ENCODE measurements around the gene FLAD1. TPM values are rescaled to one million over a fixed set of nuclear protein-coding genes. Genes with fewer than 3 reads are reported as not detected.

The FLAD1 gene
- total RNA-seq, 1 experiment from 2014 or later = 72.8 TPM

DNA sequence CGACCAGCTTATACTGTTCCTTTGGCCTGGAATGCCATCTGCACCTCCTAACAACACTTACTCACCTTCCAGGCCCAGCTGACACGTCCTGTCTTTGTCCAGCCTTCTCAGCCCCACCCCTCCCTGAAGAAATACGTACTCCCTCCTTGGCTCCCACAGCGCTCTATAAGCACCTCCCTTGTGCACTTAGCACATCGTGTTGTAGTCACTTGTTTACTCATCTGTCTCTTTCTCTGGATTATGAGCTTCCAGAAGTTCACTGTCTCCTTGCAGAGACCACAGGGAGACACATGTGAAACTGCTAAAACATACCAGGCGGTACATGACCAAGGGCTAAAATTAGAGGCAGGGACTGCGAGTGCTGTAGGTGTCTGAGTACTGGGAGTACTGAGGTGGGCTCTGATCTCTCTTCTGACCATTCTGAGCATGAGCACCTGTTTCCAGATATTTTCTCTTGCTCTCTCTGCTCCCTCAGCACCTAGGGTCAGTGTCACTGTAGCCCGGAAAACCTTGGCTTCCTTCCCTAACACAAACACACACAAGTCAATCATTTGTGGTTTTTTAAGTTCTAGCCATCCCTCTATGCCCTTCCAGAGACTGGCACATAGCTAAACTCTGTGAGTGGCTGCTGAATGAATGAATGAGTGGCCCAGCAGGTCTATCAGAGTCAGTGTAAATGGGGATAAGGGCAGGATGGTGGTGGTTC, 55.6 kb downstream of the FLAD1 start:
- Histone ChIP-seq H3K27ac (ENCODE audit: low read length) (no peak overlapping the region), H3K4me1 (ENCODE audit: control insufficient read depth, insufficient read depth, low read length) (no peaks in the 10 kb centered on the region), H3K36me3 (ENCODE audit: control insufficient read depth, insufficient read depth, low read length) (no peaks in the 10 kb centered on the region), H3K27me3 (ENCODE audit: control insufficient read depth, insufficient read depth, low read length) (no peaks in the 10 kb centered on the region), H3K9me3 (ENCODE audit: control insufficient read depth, insufficient read depth, low read depth, low read length) (no peaks in the 10 kb centered on the region), H3K4me3 (ENCODE audit: low read depth in 2 of 2, low read length in 2 of 2) (no peak overlapping the region)
- ChIA-PET POLR2A (no interaction called here), CTCF (interaction anchor here (0.6 kb wide), 2 partner anchors 14 to 32 kb away, joined by 3 read pairs; no protein-coding TSS in a partner anchor)
- no peak for ATAC-seq
- no TSS peak for BruUV-seq (replicated peaks)
- intact Hi-C loops (cut with micrococcal nuclease; ENCODE audit: unreplicated experiment) = no loop called here
- no peak for DNase-seq (ENCODE audit: low read depth, low spot score)
- in situ Hi-C loops (cut with HindIII; ENCODE audit: low pct_unique_long_range_greater_than_20kb, low sequenced_read_pairs) = no loop called here
- TF ChIP-seq REST (IDR thresholded peaks at IDR 0.05; ENCODE audit: insufficient read depth in 1 of 2, low read depth in 2 of 2, low read length in 1 of 2) (no peak), POLR2AphosphoS5 (IDR thresholded peaks at IDR 0.05; ENCODE audit: low read depth, low read length) (no peak), SIN3A (IDR thresholded peaks at IDR 0.05; ENCODE audit: borderline replicate concordance, insufficient read depth, low read depth, low read length) (no peak), TCF7L2 (IDR thresholded peaks at IDR 0.05; ENCODE audit: low read depth, low read length) (no peak)
- TF ChIP-seq, protein P1, sequence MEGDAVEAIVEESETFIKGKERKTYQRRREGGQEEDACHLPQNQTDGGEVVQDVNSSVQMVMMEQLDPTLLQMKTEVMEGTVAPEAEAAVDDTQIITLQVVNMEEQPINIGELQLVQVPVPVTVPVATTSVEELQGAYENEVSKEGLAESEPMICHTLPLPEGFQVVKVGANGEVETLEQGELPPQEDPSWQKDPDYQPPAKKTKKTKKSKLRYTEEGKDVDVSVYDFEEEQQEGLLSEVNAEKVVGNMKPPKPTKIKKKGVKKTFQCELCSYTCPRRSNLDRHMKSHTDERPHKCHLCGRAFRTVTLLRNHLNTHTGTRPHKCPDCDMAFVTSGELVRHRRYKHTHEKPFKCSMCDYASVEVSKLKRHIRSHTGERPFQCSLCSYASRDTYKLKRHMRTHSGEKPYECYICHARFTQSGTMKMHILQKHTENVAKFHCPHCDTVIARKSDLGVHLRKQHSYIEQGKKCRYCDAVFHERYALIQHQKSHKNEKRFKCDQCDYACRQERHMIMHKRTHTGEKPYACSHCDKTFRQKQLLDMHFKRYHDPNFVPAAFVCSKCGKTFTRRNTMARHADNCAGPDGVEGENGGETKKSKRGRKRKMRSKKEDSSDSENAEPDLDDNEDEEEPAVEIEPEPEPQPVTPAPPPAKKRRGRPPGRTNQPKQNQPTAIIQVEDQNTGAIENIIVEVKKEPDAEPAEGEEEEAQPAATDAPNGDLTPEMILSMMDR (IDR thresholded peaks at IDR 0.05) = no peak

DNA sequence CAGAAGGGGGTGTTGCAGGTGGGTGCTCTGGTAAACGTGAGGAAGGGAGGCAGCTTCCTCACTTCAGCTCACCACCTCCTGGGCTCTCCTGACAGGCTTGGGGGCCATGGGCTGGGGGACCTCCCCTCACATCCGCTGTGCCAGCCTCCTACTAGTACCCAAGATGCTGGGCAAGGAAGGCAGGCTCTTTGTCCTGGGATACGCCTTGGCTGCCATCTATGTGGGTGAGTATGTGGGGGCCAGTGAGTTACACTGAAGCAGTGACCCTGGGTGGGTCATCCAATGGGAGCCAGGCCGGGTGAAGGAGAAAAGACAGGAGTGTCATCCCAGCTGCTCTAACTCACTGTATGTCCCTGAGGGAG, 56.1 kb downstream of the FLAD1 start:
- H3K36me3 ChIP-seq (ENCODE audit: control insufficient read depth, insufficient read depth, low read length) = no peaks in the 10 kb centered on the region
- CTCF ChIA-PET = interaction anchor here (0.6 kb wide), 1 partner anchor 32 kb away, joined by 3 read pairs; no protein-coding TSS in a partner anchor
- no peaks in the 10 kb centered on the region for H3K9me3 ChIP-seq (ENCODE audit: control insufficient read depth, insufficient read depth, low read depth, low read length)
- TF ChIP-seq TCF7L2 (IDR thresholded peaks at IDR 0.05; ENCODE audit: low read depth, low read length) (no peak), POLR2AphosphoS5 (IDR thresholded peaks at IDR 0.05; ENCODE audit: low read depth, low read length) (no peak)
- TF ChIP-seq, protein P1 (IDR thresholded peaks at IDR 0.05) = no peak
- in situ Hi-C loops (cut with HindIII; ENCODE audit: low pct_unique_long_range_greater_than_20kb, low sequenced_read_pairs) (no loop called here), intact Hi-C loops (cut with micrococcal nuclease; ENCODE audit: unreplicated experiment) (no loop called here)
- H3K27ac ChIP-seq (ENCODE audit: low read length) = no peak overlapping the region
- ATAC-seq (no peak), DNase-seq (ENCODE audit: low read depth, low spot score) (no peak)
- no peak overlapping the region for H3K4me3 ChIP-seq (ENCODE audit: low read depth in 2 of 2, low read length in 2 of 2)
- no peaks in the 10 kb centered on the region for H3K27me3 ChIP-seq (ENCODE audit: control insufficient read depth, insufficient read depth, low read length)
- BruUV-seq (replicated peaks) = no TSS peak
- POLR2A ChIA-PET = no interaction called here
- H3K4me1 ChIP-seq (ENCODE audit: control insufficient read depth, insufficient read depth, low read length) = no peaks in the 10 kb centered on the region

Measured in Panc1 (cell line).